ENCODE data around the gene PHYHD1. TPM values are rescaled to one million over a fixed set of nuclear protein-coding genes. Genes with fewer than 3 reads are reported as not detected.

The PHYHD1 gene
- total RNA-seq, 1 experiment from 2014 or later, result 0.32 TPM

DNA sequence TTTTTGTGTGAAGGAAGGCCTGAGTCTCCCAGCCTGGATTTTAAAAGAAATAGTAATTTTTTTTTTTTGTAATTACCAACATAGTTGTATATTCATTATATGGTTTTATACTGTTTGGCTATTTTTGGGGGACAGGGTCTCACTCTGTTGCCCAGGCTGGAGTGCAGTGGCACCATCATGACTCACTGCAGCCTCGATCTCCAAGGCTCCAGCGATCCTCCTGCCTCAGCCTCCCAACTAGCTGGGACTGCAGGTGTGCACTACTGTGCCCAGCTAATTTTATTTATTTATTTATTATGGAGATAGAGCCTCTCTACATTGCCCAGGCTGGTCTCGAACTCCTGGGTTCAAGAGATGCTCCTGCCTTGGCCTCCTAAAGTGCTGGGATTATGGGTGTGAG is 33.7 kb upstream of the PHYHD1 start:
- no peaks in the 10 kb centered on the region for H3K9me2 ChIP-seq (ENCODE audit: insufficient read depth)
- H3K4me3 ChIP-seq (replicated peaks in 1 of 2; ENCODE audit: low read depth in 1 of 2, low read length in 2 of 2), result no peak overlapping the region
- H3K9ac ChIP-seq (ENCODE audit: low read length), result no peak overlapping the region
- no peak for ATAC-seq
- H3K9me3 ChIP-seq (ENCODE audit: control insufficient read depth in 1 of 2, insufficient read depth in 1 of 2, low read depth in 1 of 2, low read length in 2 of 2), result no peaks in the 10 kb centered on the region
- no peak overlapping the region for H3K27ac ChIP-seq (ENCODE audit: low read depth, low read length)
- ChIA-PET CTCF (no interaction called here), POLR2A (no interaction called here), RAD21 (ENCODE audit: low non-redundant PET in 1 of 2, low total read pairs in 2 of 2, uncharacterized antibody in 2 of 2, unreplicated experiment in 2 of 2) (no interaction called here)
- no peak overlapping the region for H3K4me2 ChIP-seq (ENCODE audit: low read length)
- intact Hi-C loops (cut with micrococcal nuclease), result no loop called here
- no peak for DNase-seq (ENCODE audit: low read depth, low spot score)
- peaks cover 5 to 7% of the 10 kb centered on the region in 2 experiments; a peak in 3 of 4 replicates for H3K36me3 ChIP-seq (ENCODE audit: control insufficient read depth in 1 of 2, insufficient read depth in 2 of 2, low read length in 2 of 2)
- H2AFZ ChIP-seq (ENCODE audit: low read depth, low read length, poor library complexity, severe bottlenecking), result no peak overlapping the region
- H4K20me1 ChIP-seq (ENCODE audit: insufficient read depth), result no peaks in the 10 kb centered on the region
- no peak for TF ChIP-seq YY1 (IDR thresholded peaks at IDR 0.05; ENCODE audit: extremely low read depth, insufficient replicate concordance, low read depth, low read length)
- TF ChIP-seq JUND (IDR thresholded peaks at IDR 0.05), result no peak
- no peak for TF ChIP-seq CEBPB (IDR thresholded peaks at IDR 0.05; ENCODE audit: low read depth)
- TF ChIP-seq ZFX (IDR thresholded peaks at IDR 0.05), result no peak
- no peak for TF ChIP-seq CTCF (IDR thresholded peaks at IDR 0.05 in 2 of 3, conservative IDR thresholded peaks at IDR 0.05 in 1 of 3; ENCODE audit: borderline replicate concordance in 1 of 3, insufficient read depth in 1 of 3, low read depth in 2 of 3, low read length in 2 of 3)
- TF ChIP-seq POLR2A (IDR thresholded peaks at IDR 0.05; ENCODE audit: borderline replicate concordance, extremely low read depth, insufficient read depth, insufficient read length), result no peak
- no peak for TF ChIP-seq CBX3 (IDR thresholded peaks at IDR 0.05; ENCODE audit: low read depth)
- no peak for TF ChIP-seq TCF7L2 (IDR thresholded peaks at IDR 0.05; ENCODE audit: borderline replicate concordance, extremely low read depth, insufficient read depth, insufficient read length)
- no peak for TF ChIP-seq ZNF274 (IDR thresholded peaks at IDR 0.05; ENCODE audit: low read depth, low read length)
- no peak for TF ChIP-seq FOSL1 (IDR thresholded peaks at IDR 0.05; ENCODE audit: low read depth)
- no peak for TF ChIP-seq SRF (IDR thresholded peaks at IDR 0.05; ENCODE audit: low read depth)
- H3K27me3 ChIP-seq (ENCODE audit: insufficient read depth, low read length), result no peaks in the 10 kb centered on the region
- H3K4me1 ChIP-seq (ENCODE audit: control insufficient read depth in 1 of 2, insufficient read depth in 2 of 2, low read length in 2 of 2), result peaks cover 4 to 19% of the 10 kb centered on the region in 2 experiments; a peak in 3 of 4 replicates
- peaks cover 37% of the 10 kb centered on the region for H3K79me2 ChIP-seq (ENCODE audit: insufficient read depth, low read length)
- BruUV-seq (replicated peaks), result no TSS peak

All from HCT116 (cell line).